ENCODE data around the gene KRTAP5-5.
"Not testable (repeated sequence)": the region's sequence is repeated elsewhere in the genome, so short reads cannot be mapped to it uniquely, and the experiment has no call there.

Gene KRTAP5-5

GRCh38 chr11:1655168-1656060 lies 25.8 kb downstream of the KRTAP5-5 start:
- no peak overlapping the region for H3K27ac Mint-ChIP-seq
- DNase-seq (ENCODE audit: low spot score in 2 of 2): no peak
- peaks cover 7% of the 10 kb centered on the region for H3K4me1 Mint-ChIP-seq
- no peak for ATAC-seq
- H3K4me3 Mint-ChIP-seq: no peak overlapping the region
- no peaks in the 10 kb centered on the region for H3K9me3 Mint-ChIP-seq
- H3K36me3 Mint-ChIP-seq: no peaks in the 10 kb centered on the region

DNA sequence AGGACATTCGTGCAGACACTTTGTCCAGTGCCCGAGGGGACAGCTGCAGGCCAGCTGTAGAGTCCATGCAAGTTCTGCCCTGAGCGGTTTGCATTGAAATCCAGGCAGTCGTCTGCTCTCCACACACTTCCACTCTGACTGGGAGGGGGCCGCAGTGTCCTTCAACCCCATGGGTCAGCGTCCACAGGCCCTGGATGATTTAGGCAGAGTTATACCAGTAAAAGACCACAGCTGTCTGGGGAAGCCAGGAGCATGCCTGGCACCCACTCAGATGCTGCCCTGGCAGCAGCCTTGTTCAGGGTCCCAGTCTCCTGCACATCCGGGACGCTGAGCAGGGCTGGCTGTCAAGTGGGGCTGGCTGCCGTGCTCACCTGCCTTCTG lies 26.5 kb downstream of the KRTAP5-5 start:
- no peaks in the 10 kb centered on the region for H3K36me3 Mint-ChIP-seq
- no peak overlapping the region for H3K4me3 Mint-ChIP-seq
- no peaks in the 10 kb centered on the region for H3K9me3 Mint-ChIP-seq
- H3K27ac Mint-ChIP-seq: no peak overlapping the region
- H3K4me1 Mint-ChIP-seq: peaks cover 8% of the 10 kb centered on the region
- DNase-seq (ENCODE audit: low spot score in 2 of 2) (no peak), ATAC-seq (no peak)

- Mint-ChIP-seq H3K4me3 (no peak overlapping the region), H3K4me1 (peaks cover 8% of the 10 kb centered on the region), H3K9me3 (no peaks in the 10 kb centered on the region), H3K36me3 (no peaks in the 10 kb centered on the region), H3K27ac (no peak overlapping the region)
- DNase-seq (ENCODE audit: low spot score in 2 of 2) (no peak), ATAC-seq (no peak)
Observed at GRCh38 chr11:1656670-1657069, 27.1 kb downstream of the KRTAP5-5 start.

DNA sequence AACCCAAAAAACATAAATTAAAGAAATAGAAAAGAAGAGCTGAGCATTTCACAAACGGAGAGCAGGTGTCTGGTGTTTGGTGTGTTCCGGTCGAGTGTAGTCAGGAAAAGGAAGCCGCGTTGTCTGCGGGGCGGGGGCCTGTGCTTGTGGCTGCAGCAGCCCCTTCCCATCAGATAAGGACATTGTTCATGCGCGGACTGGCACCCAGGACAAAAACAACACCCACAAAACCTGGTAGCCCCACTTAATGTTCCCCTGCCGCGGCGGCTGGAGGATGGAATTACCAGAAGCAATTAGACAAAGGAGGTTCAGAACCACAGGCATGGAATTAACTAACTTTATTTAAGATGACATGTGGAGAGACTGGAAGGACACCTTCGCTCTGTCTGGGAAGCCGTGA lies 29.9 kb downstream of the KRTAP5-5 start:
- Mint-ChIP-seq H3K36me3 (no peaks in the 10 kb centered on the region), H3K4me1 (peaks cover 16% of the 10 kb centered on the region), H3K9me3 (no peaks in the 10 kb centered on the region), H3K4me3 (no peak overlapping the region), H3K27ac (no peak overlapping the region)
- DNase-seq (ENCODE audit: low spot score in 2 of 2) (no peak), ATAC-seq (no peak)

DNA sequence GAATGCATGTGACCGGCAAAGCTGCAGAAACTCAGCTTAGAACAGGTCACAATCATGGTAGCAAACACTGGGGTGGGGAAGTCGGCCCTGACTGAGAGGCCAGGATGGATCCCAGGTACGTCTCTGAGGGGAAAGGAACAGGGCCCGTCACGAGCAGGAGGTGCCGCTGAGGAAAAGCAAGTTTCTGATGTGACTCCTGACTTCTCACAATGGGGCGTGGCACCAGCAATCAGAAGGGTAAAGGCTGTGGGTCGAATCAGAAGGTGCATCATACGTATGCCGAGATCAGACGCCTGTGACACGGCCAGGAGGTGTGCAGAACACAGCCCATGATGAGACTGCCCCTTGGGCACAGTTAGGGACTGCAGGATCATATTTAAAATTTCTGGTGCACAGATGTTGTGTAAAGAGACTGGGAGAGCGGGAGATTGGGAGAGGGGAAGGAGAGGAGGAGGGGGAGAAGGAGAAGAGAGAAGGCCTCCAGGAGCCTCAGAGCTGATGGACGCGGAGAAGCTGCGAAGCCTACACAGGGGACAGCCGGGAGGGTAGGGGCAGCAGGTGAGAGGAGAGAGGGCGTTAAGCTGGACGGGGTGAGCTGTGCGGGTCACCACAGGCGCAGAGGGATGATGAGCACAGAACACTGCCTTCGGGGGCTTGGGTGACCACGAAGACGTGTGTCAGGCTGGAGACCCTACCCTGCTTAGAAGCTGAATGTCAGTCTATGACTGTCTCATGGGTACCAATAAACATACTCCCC lies 30.7 kb downstream of the KRTAP5-5 start:
- ATAC-seq: no peak
- no peaks in the 10 kb centered on the region for H3K9me3 Mint-ChIP-seq
- peaks cover 16% of the 10 kb centered on the region for H3K4me1 Mint-ChIP-seq
- no peak for DNase-seq (ENCODE audit: low spot score in 2 of 2)
- H3K36me3 Mint-ChIP-seq: no peaks in the 10 kb centered on the region
- H3K4me3 Mint-ChIP-seq: no peak overlapping the region
- H3K27ac Mint-ChIP-seq: no peak overlapping the region

DNA sequence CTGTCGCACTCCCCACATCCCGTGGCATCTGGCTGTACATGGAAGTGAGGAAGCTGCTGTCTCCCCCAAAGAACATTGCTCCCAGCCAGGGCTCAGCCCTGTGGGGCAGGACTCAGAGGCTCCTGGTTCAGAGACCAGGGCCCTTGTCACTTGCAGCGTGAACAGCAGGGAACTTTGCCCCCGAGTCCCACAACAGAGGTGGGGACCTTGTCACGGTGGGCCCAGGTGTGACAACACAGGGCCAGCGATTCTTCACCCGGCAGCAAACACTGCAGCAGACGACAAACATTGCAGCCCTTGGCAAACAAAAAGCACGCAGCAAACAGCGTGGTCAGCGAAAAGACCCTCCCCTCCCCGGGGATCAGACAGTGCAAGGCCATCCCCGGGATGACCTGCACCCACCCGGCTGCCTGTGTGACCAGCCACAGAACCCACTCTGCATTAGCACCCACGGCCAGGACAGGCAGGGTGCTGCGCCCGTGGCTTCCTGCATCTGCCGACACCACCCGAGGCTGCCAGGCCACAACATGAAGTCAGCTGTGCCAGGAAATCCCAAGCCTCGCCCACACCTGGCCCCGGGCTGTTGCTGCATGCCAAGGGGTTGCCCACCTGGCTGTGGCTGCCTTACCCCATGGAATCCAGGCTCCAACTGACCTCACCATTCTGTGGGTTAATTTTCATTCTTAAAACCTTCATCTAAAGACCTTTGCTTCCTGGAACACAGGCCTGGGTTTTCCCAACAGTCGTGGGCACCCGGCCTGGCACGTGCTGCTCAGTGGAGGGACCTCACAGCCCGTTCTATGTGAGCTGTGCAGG lies 32.1 kb downstream of the KRTAP5-5 start:
- not testable (repeated sequence) for H3K27ac Mint-ChIP-seq

GRCh38 chr11:1662699-1663283 lies 33.2 kb downstream of the KRTAP5-5 start:
- H3K9me3 Mint-ChIP-seq; H3K4me3 Mint-ChIP-seq; DNase-seq (ENCODE audit: low spot score in 2 of 2); H3K27ac Mint-ChIP-seq; H3K36me3 Mint-ChIP-seq: not testable (repeated sequence)
- H3K4me1 Mint-ChIP-seq: peaks cover 16% of the 10 kb centered on the region
- peak; percentile 66 for ATAC-seq

More for the DNA sequence above, 32.1 kb downstream of the KRTAP5-5 start:
- H3K4me1 Mint-ChIP-seq: peaks cover 16% of the 10 kb centered on the region
- H3K4me3 Mint-ChIP-seq; H3K9me3 Mint-ChIP-seq; DNase-seq (ENCODE audit: low spot score in 2 of 2); H3K36me3 Mint-ChIP-seq: not testable (repeated sequence)
- ATAC-seq: peak; percentile 39

DNA sequence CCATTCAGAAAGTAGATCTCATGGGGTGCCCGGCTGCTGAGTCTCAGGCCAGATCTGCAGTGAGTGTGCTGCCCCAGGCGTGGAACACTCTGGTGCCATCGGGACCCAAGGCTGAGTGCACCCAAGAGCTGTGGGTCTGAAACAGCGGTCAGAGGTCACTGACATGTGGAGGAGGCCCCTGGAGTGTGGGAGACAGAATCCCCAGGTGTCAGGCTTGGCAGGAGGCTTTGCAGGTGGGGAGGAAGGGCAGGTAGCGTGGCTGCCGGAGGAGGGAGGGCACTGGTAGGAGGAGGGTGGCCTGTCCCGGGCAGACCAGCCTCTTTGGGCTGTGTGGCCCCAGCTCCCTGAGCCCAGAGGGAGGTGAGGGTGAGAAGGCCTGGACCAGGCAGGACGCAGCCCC lies 35.7 kb downstream of the KRTAP5-5 start:
- Mint-ChIP-seq H3K27ac (no peak overlapping the region), H3K36me3 (peaks cover 11% of the 10 kb centered on the region), H3K4me3 (no peak overlapping the region), H3K4me1 (peaks cover 12% of the 10 kb centered on the region), H3K9me3 (peaks cover 1% of the 10 kb centered on the region)
- no peak for DNase-seq (ENCODE audit: low spot score in 2 of 2)
- no peak for ATAC-seq

GRCh38 chr11:1667121-1667850 lies 37.7 kb downstream of the KRTAP5-5 start:
- Mint-ChIP-seq H3K9me3 (peaks cover 4% of the 10 kb centered on the region), H3K4me1 (peaks cover 11% of the 10 kb centered on the region)

GRCh38 chr11:1667906-1668305 lies 38.3 kb downstream of the KRTAP5-5 start:
- Mint-ChIP-seq H3K4me3 (no peak overlapping the region), H3K36me3 (peaks cover 19% of the 10 kb centered on the region), H3K27ac (no peak overlapping the region), H3K4me1 (peaks cover 8% of the 10 kb centered on the region), H3K9me3 (peaks cover 4% of the 10 kb centered on the region)
- ATAC-seq (no peak), DNase-seq (ENCODE audit: low spot score in 2 of 2) (no peak)

More at GRCh38 chr11:1667121-1667850, 37.7 kb downstream of the KRTAP5-5 start:
- Mint-ChIP-seq H3K36me3 (peaks cover 19% of the 10 kb centered on the region), H3K4me3 (no peak overlapping the region), H3K27ac (no peak overlapping the region)
- no peak for DNase-seq (ENCODE audit: low spot score in 2 of 2)
- no peak for ATAC-seq

- no peak overlapping the region for H3K4me3 Mint-ChIP-seq
- peak overlapping the region; percentile 86 for H3K27ac Mint-ChIP-seq
- ATAC-seq: no peak
- H3K36me3 Mint-ChIP-seq: peaks cover 19% of the 10 kb centered on the region
- H3K4me1 Mint-ChIP-seq: peaks cover 8% of the 10 kb centered on the region
- no peak for DNase-seq (ENCODE audit: low spot score in 2 of 2)
- H3K9me3 Mint-ChIP-seq: peaks cover 4% of the 10 kb centered on the region
Observed at GRCh38 chr11:1668911-1669473, 39.4 kb downstream of the KRTAP5-5 start.

- Mint-ChIP-seq H3K4me1 (peaks cover 8% of the 10 kb centered on the region), H3K27ac (peak overlapping the region; percentile 86), H3K9me3 (peaks cover 4% of the 10 kb centered on the region), H3K4me3 (no peak overlapping the region), H3K36me3 (peaks cover 19% of the 10 kb centered on the region)
- DNase-seq (ENCODE audit: low spot score in 2 of 2) (no peak), ATAC-seq (no peak)
Observed at GRCh38 chr11:1669546-1670218, 40.1 kb downstream of the KRTAP5-5 start.

DNA sequence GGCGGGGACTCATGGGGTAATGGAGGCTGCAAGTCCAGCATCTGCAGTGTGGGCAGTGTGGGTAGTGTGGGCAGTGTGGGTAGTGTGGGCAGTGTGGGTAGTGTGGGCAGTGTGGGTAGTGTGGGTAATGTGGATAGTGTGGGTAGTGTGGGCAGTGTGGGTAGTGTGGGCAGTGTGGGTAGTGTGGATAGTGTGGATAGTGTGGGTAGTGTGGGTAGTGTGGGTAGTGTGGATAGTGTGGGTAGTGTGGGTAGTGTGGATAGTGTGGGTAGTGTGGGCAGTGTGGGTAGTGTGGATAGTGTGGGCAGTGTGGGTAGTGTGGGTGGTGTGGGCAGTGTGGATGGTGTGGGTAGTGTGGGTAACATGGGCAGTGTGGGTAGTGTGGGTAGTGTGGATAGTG lies 40.9 kb downstream of the KRTAP5-5 start:
- H3K9me3 Mint-ChIP-seq; H3K4me1 Mint-ChIP-seq; H3K4me3 Mint-ChIP-seq; DNase-seq (ENCODE audit: low spot score in 2 of 2); ATAC-seq: not testable (repeated sequence)
- peaks cover 19% of the 10 kb centered on the region for H3K36me3 Mint-ChIP-seq
- H3K27ac Mint-ChIP-seq: peak overlapping the region; percentile 86
